Parathyroid adenoma (tissue), 2 donors: ENCODE measurements around the gene SPX.

Experiments
- H2AFZ ChIP-seq: fragments of 300-600 bp; sonication (generic); one replicate; pipeline ENCODE4 v1.7.0; 2017; ENCODE audit warnings: antibody characterized with exemption, mild to moderate bottlenecking
- H3K27ac ChIP-seq: fragments of 300-600 bp; sonication (generic); one replicate; pipeline ENCODE4 v1.7.0; 2017
- H3K27me3 ChIP-seq: fragments of 300-600 bp; sonication (generic); one replicate; pipeline ENCODE4 v1.7.0; 2017; ENCODE audit warnings: low read length; ENCODE audit not compliant: control insufficient read depth, insufficient read depth
- H3K36me3 ChIP-seq: fragments of 300-600 bp; sonication (generic); one replicate; pipeline ENCODE4 v1.7.0; 2017; ENCODE audit warnings: low read length; ENCODE audit not compliant: control insufficient read depth, insufficient read depth
- H3K4me1 ChIP-seq: fragments of 300-600 bp; sonication (generic); one replicate; pipeline ENCODE4 v1.7.0; 2017; ENCODE audit warnings: control low read depth
- H3K4me2 ChIP-seq: fragments of 300-600 bp; sonication (generic); one replicate; pipeline ENCODE4 v1.7.0; 2017; ENCODE audit warnings: low read length
- H3K4me3 ChIP-seq: fragments of 300-600 bp; sonication (generic); one replicate; pipeline ENCODE4 v1.7.0; 2017; ENCODE audit warnings: low read depth, low read length
- H3K79me2 ChIP-seq: fragments of 300-600 bp; sonication (generic); one replicate; pipeline ENCODE4 v1.7.0; 2017; ENCODE audit warnings: control low read depth
- H3K9ac ChIP-seq: fragments of 300-600 bp; sonication (generic); one replicate; pipeline ENCODE4 v1.7.0; 2017; ENCODE audit warnings: mild to moderate bottlenecking
- H3K9me3 ChIP-seq: fragments of 300-600 bp; sonication (generic); one replicate; pipeline ENCODE4 v1.7.0; 2017; ENCODE audit warnings: low read length; ENCODE audit not compliant: control insufficient read depth
- CTCF ChIP-seq: fragments of 300-600 bp; sonication (generic); IDR thresholded peaks from one replicate; pipeline ENCODE4 v1.7.0; 2017; ENCODE audit warnings: antibody characterized with exemption, mild to moderate bottlenecking
- donor health status: primary hyperparathyroidism.

Gene SPX

GRCh38 chr12:21526053-21526452 lies at the start of gene SPX:
TSS of gene SPX (plus strand) at chr12:21526296. CDS start at chr12:21526473, 177 bp downstream.
- no peak for TF ChIP-seq CTCF
- H3K27me3 ChIP-seq, result no peaks in the 10 kb centered on the region
- no peak within 1 kb of the TSS for H3K9ac ChIP-seq
- peak within 1 kb of the TSS; percentile 97 for H3K4me2 ChIP-seq
- H3K36me3 ChIP-seq, result no peaks in the 10 kb centered on the region
- H3K79me2 ChIP-seq, result no peaks in the 10 kb centered on the region
- H3K27ac ChIP-seq, result no peak within 1 kb of the TSS
- no peaks in the 10 kb centered on the region for H3K9me3 ChIP-seq
- no peaks in the 10 kb centered on the region for H3K4me1 ChIP-seq
- peak within 1 kb of the TSS; percentile 63 for H3K4me3 ChIP-seq
- peak within 1 kb of the TSS; percentile 90 for H2AFZ ChIP-seq

- H3K36me3 ChIP-seq, result no peaks in the 10 kb centered on the region
- no peak overlapping the region for H3K4me3 ChIP-seq
- H3K79me2 ChIP-seq, result no peaks in the 10 kb centered on the region
- no peaks in the 10 kb centered on the region for H3K9me3 ChIP-seq
- TF ChIP-seq CTCF, result no peak
- H3K27ac ChIP-seq, result no peak overlapping the region
- no peak overlapping the region for H3K9ac ChIP-seq
- no peaks in the 10 kb centered on the region for H3K27me3 ChIP-seq
- H3K4me1 ChIP-seq, result no peaks in the 10 kb centered on the region
- no peak overlapping the region for H3K4me2 ChIP-seq
- no peak overlapping the region for H2AFZ ChIP-seq
Observed at GRCh38 chr12:21476949-21477348, 49.1 kb upstream of the SPX start.

GRCh38 chr12:21478756-21479455 lies 47.2 kb upstream of the SPX start:
- TF ChIP-seq CTCF, result no peak
- H3K36me3 ChIP-seq, result no peaks in the 10 kb centered on the region

GRCh38 chr12:21483531-21483930 lies 42.6 kb upstream of the SPX start:
- no peaks in the 10 kb centered on the region for H3K27me3 ChIP-seq
- no peaks in the 10 kb centered on the region for H3K36me3 ChIP-seq
- H3K27ac ChIP-seq, result no peak overlapping the region
- no peaks in the 10 kb centered on the region for H3K9me3 ChIP-seq
- H3K4me3 ChIP-seq, result no peak overlapping the region
- H3K4me1 ChIP-seq, result no peaks in the 10 kb centered on the region
- no peak for TF ChIP-seq CTCF
- no peak overlapping the region for H3K4me2 ChIP-seq
- no peak overlapping the region for H2AFZ ChIP-seq
- no peaks in the 10 kb centered on the region for H3K79me2 ChIP-seq
- H3K9ac ChIP-seq, result no peak overlapping the region

More at GRCh38 chr12:21478756-21479455, 47.2 kb upstream of the SPX start:
- no peak overlapping the region for H3K9ac ChIP-seq
- H3K27ac ChIP-seq, result no peak overlapping the region
- no peaks in the 10 kb centered on the region for H3K4me1 ChIP-seq
- no peaks in the 10 kb centered on the region for H3K9me3 ChIP-seq
- no peak overlapping the region for H2AFZ ChIP-seq
- H3K27me3 ChIP-seq, result no peaks in the 10 kb centered on the region
- H3K4me2 ChIP-seq, result no peak overlapping the region
- H3K4me3 ChIP-seq, result no peak overlapping the region
- H3K79me2 ChIP-seq, result no peaks in the 10 kb centered on the region

- Histone ChIP-seq H3K4me1 (no peaks in the 10 kb centered on the region), H3K27me3 (no peaks in the 10 kb centered on the region), H3K36me3 (no peaks in the 10 kb centered on the region), H3K4me3 (no peak overlapping the region), H3K79me2 (no peaks in the 10 kb centered on the region), H2AFZ (no peak overlapping the region), H3K27ac (no peak overlapping the region), H3K9ac (no peak overlapping the region), H3K9me3 (no peaks in the 10 kb centered on the region), H3K4me2 (no peak overlapping the region)
- TF ChIP-seq CTCF, result no peak
Observed at GRCh38 chr12:21485998-21486397, 40.1 kb upstream of the SPX start.
